GM12874 (cell line): ENCODE results near the gene EYA2.

ENCODE experiments used
- CTCF ChIP-seq: IDR thresholded peaks from 2 replicates; pipeline ENCODE4 v1.5.1; 2011; ENCODE audit warnings: low read depth, mild to moderate bottlenecking, control low read depth, low read length, moderate library complexity; ENCODE audit not compliant: insufficient read depth

EYA2 gene

GRCh38 chr20:46974669-46975434 lies 80.2 kb downstream of the EYA2 start:
- TF ChIP-seq CTCF = no peak

GRCh38 chr20:46975976-46976375 lies 81.3 kb downstream of the EYA2 start:
- no peak for TF ChIP-seq CTCF

GRCh38 chr20:46977204-46977603 lies 82.6 kb downstream of the EYA2 start:
- TF ChIP-seq CTCF = no peak

GRCh38 chr20:46977909-46978588 lies 83.4 kb downstream of the EYA2 start:
- no peak for TF ChIP-seq CTCF

- TF ChIP-seq CTCF = no peak
Observed at GRCh38 chr20:46978951-46979491, 84.4 kb downstream of the EYA2 start.

GRCh38 chr20:46979603-46980241 lies 85.1 kb downstream of the EYA2 start:
- TF ChIP-seq CTCF = no peak

GRCh38 chr20:46981184-46981583 lies 86.5 kb downstream of the EYA2 start:
- TF ChIP-seq CTCF = no peak
